Right ventricle myocardium superior (tissue), 1 donor: ENCODE data around the gene RPS2. TPM values are rescaled to one million over a fixed set of nuclear protein-coding genes. Genes with fewer than 3 reads are reported as not detected.

ENCODE experiments used
- ATAC-seq: fragments of 200-7000 bp; cut with Tn5 transposase; one replicate; pipeline ENCODE4 v1.9.1; 2020; ENCODE audit warnings: mild to moderate bottlenecking; ENCODE audit not compliant: poor library complexity
- DNase-seq: peaks from one replicate; pipeline ENCODE4 v3.0.0-alpha.2; 2020
- intact Hi-C: fragments of 100-400 bp; cut with DNase I; formaldehyde crosslinking; loops from one replicate; pipeline ENCODE4 v1.11.2; 2022
- total RNA-seq: library from RNA; stranded (reverse); fragmentation: NEBNext Ultra II Directional; extraction: Animal tissue kit (Norgen Biotek cat#: 25700); gene quantifications from one replicate; pipeline ENCODE4 v1.2.1, GENCODE V29; 2021
- donor health status: DM: no; HTN: yes; CAD: no; lungs with severe emphysema.

RPS2 gene
- total RNA-seq, 1 donor from 2014 or later: 770 TPM

GRCh38 chr16:1984347-1985225 lies 20.0 kb upstream of the RPS2 start:
- DNase-seq (no peak), ATAC-seq (peak; percentile 3)
- intact Hi-C loops: no loop called here

- intact Hi-C loops: no loop called here
- peak; percentile 96 for ATAC-seq
- DNase-seq: peak; percentile 95
These were observed 19.1 kb upstream of the RPS2 start, which contains the start of gene GFER for GRCh38 chr16:1983544-1984346. Gene GFER, plus strand, starts transcription at chr16:1984193. Its CDS starts 26 bp downstream, at chr16:1984219.

GRCh38 chr16:1982991-1983543 lies 18.4 kb upstream of the RPS2 start:
- DNase-seq: no peak
- intact Hi-C loops: no loop called here
- no peak for ATAC-seq

- DNase-seq (no peak), ATAC-seq (no peak)
- intact Hi-C loops: no loop called here
These were observed 17.4 kb upstream of the RPS2 start for GRCh38 chr16:1982013-1982433.

GRCh38 chr16:1981398-1981836 lies 16.8 kb upstream of the RPS2 start, which contains the start of gene NOXO1:
Gene NOXO1, minus strand, starts transcription at chr16:1981469. Its CDS starts 290 bp downstream, at chr16:1981179.
- DNase-seq (no peak), ATAC-seq (no peak)
- intact Hi-C loops: no loop called here

- intact Hi-C loops: no loop called here
- no peak for ATAC-seq
- DNase-seq: no peak
These were observed 16.1 kb upstream of the RPS2 start for GRCh38 chr16:1980770-1981087.

GRCh38 chr16:1980030-1980769 lies 15.6 kb upstream of the RPS2 start:
- intact Hi-C loops: no loop called here
- DNase-seq (no peak), ATAC-seq (no peak)

GRCh38 chr16:1979271-1980029 lies 14.8 kb upstream of the RPS2 start:
- DNase-seq: no peak
- ATAC-seq: no peak
- intact Hi-C loops: no loop called here

GRCh38 chr16:1978476-1979120 lies 14.0 kb upstream of the RPS2 start:
- ATAC-seq: no peak
- no peak for DNase-seq
- intact Hi-C loops: no loop called here

GRCh38 chr16:1977875-1978268 lies 13.2 kb upstream of the RPS2 start:
- DNase-seq: no peak
- intact Hi-C loops: no loop called here
- no peak for ATAC-seq

- DNase-seq (no peak), ATAC-seq (no peak)
- intact Hi-C loops: no loop called here
These were observed 12.6 kb upstream of the RPS2 start for GRCh38 chr16:1976951-1977874.

GRCh38 chr16:1976216-1976520 lies 11.5 kb upstream of the RPS2 start:
- DNase-seq: no peak
- intact Hi-C loops: no loop called here
- no peak for ATAC-seq

- no peak for ATAC-seq
- intact Hi-C loops: no loop called here
- no peak for DNase-seq
These were observed 11.0 kb upstream of the RPS2 start for GRCh38 chr16:1975432-1976215.

- ATAC-seq (no peak), DNase-seq (no peak)
- intact Hi-C loops: no loop called here
These were observed 9.8 kb upstream of the RPS2 start for GRCh38 chr16:1974157-1975070.

- ATAC-seq: no peak
- no peak for DNase-seq
- intact Hi-C loops: no loop called here
These were observed 9.0 kb upstream of the RPS2 start for GRCh38 chr16:1973461-1974156.
